CD4-positive, CD25-positive, alpha-beta regulatory T cell (primary cell): ENCODE results near the gene ZBTB7A. TPM values are rescaled to one million over a fixed set of nuclear protein-coding genes. Genes with fewer than 3 reads are reported as not detected.

Experiments
- ATAC-seq, 2 donors: fragments of 150-1000 bp; cut with Tn5 transposase; one replicate each; pipeline ENCODE4 v1.10.0; 2021; ENCODE audit warnings: low read depth in 2 of 2, moderate number of reproducible peaks in 2 of 2, moderate library complexity in 1 of 2
- DNase-seq, 3 donors: peaks; one replicate each; pipeline versions ENCODE4 v3.0.0 to v3.0.0-alpha.2; 2012 to 2022; ENCODE audit warnings: mixed read lengths in 1 of 3
- H3K27ac ChIP-seq: one replicate; pipeline ENCODE4 v1.7.0; 2013; ENCODE audit warnings: mild to moderate bottlenecking, low read length; ENCODE audit not compliant: insufficient read depth, poor library complexity, severe bottlenecking
- H3K27me3 ChIP-seq: one replicate; pipeline ENCODE4 v1.7.0; 2013; ENCODE audit warnings: low read length; ENCODE audit not compliant: control insufficient read depth, insufficient read depth
- H3K36me3 ChIP-seq: one replicate; pipeline ENCODE4 v1.7.0; 2013; ENCODE audit warnings: mild to moderate bottlenecking, low read length, moderate library complexity; ENCODE audit not compliant: control insufficient read depth, insufficient read depth
- H3K4me1 ChIP-seq: 2 replicates; pipeline ENCODE4 v1.7.0; 2013; ENCODE audit warnings: mild to moderate bottlenecking, low read length; ENCODE audit not compliant: insufficient read depth, control insufficient read depth, poor library complexity, severe bottlenecking
- H3K4me3 ChIP-seq: one replicate; pipeline ENCODE4 v1.7.0; 2013; ENCODE audit warnings: low read depth, mild to moderate bottlenecking, low read length, moderate library complexity
- H3K9me3 ChIP-seq, 2 experiments: 1 replicate in 1 of 2; 2 replicates in 1 of 2; pipeline ENCODE4 v1.7.0; 2013; ENCODE audit warnings: low read length in 2 of 2, mild to moderate bottlenecking in 1 of 2, moderate library complexity in 1 of 2; ENCODE audit not compliant: control insufficient read depth in 2 of 2
- H3K27ac Mint-ChIP-seq, 3 donors: one replicate each; pipeline ENCODE4 v1.8.0; 2020 to 2022; ENCODE audit warnings: mild to moderate bottlenecking in 3 of 3, mixed read lengths in 3 of 3, moderate library complexity in 2 of 3
- H3K27me3 Mint-ChIP-seq: one replicate; pipeline ENCODE4 v1.8.0; 2022; ENCODE audit warnings: mild to moderate bottlenecking, mixed read lengths
- H3K36me3 Mint-ChIP-seq: one replicate; pipeline ENCODE4 v1.8.0; 2020; ENCODE audit warnings: mixed read lengths
- H3K4me1 Mint-ChIP-seq, 4 donors: one replicate each; pipeline ENCODE4 v1.8.0; 2020 to 2022; ENCODE audit warnings: mixed read lengths in 4 of 4, mild to moderate bottlenecking in 1 of 4
- H3K4me3 Mint-ChIP-seq, 4 donors: one replicate each; pipeline ENCODE4 v1.8.0; 2020 to 2022; ENCODE audit warnings: mild to moderate bottlenecking in 4 of 4, mixed read lengths in 4 of 4, moderate library complexity in 3 of 4
- H3K9me3 Mint-ChIP-seq, 7 donors: one replicate each; pipeline ENCODE4 v1.8.0; 2020 to 2022; ENCODE audit warnings: mixed read lengths in 7 of 7, mild to moderate bottlenecking in 3 of 7, moderate library complexity in 2 of 7
- polyA plus RNA-seq, 4 donors: library from polyadenylated mRNA; unstranded; fragments of 300-500 nt; fragmentation: Illumina TruSeq; gene quantifications; one replicate each; pipeline ENCODE4 v1.2.3, GENCODE V29; 2021
- total RNA-seq: library from RNA; stranded (reverse); gene quantifications from one replicate; pipeline ENCODE4 v1.2.3, GENCODE V29; 2022

ZBTB7A gene
- total and polyA plus RNA-seq, 5 donors from 2014 or later, result 19.6 to 50.5 (median 26.8) TPM

- Histone ChIP-seq H3K4me3 (no peak overlapping the region), H3K27ac (no peak overlapping the region), H3K27me3 (no peaks in the 10 kb centered on the region), H3K36me3 (peaks cover 31% of the 10 kb centered on the region), H3K9me3 (peaks cover 2 to 3% of the 10 kb centered on the region in 2 experiments), H3K4me1 (peaks cover 7% of the 10 kb centered on the region)
- no peak for DNase-seq
- no peak for ATAC-seq
- Mint-ChIP-seq H3K27me3 (no peaks in the 10 kb centered on the region), H3K9me3 (peaks cover 0 to 2% (median 0%) of the 10 kb centered on the region in 7 donors), H3K36me3 (peaks cover 17% of the 10 kb centered on the region), H3K4me3 (peak overlapping the region in 1 of 4 donors; percentile 22), H3K27ac (peak overlapping the region in 1 of 3 donors; percentile 15), H3K4me1 (peaks cover 0 to 32% (median 2%) of the 10 kb centered on the region in 4 donors)
Measured at GRCh38 chr19:4016903-4017638, 49.6 kb downstream of the ZBTB7A start.

GRCh38 chr19:4016486-4016885 is 50.2 kb downstream of the ZBTB7A start:
- Histone ChIP-seq H3K27me3 (no peaks in the 10 kb centered on the region), H3K27ac (no peak overlapping the region), H3K4me1 (peaks cover 8% of the 10 kb centered on the region), H3K4me3 (no peak overlapping the region), H3K36me3 (peaks cover 28% of the 10 kb centered on the region), H3K9me3 (no peaks in the 10 kb centered on the region)
- DNase-seq (no peak), ATAC-seq (no peak)
- Mint-ChIP-seq H3K36me3 (peaks cover 14% of the 10 kb centered on the region), H3K27ac (no peak overlapping the region), H3K4me1 (peaks cover 0 to 32% (median 2%) of the 10 kb centered on the region in 4 donors), H3K9me3 (no peaks in the 10 kb centered on the region), H3K4me3 (peak overlapping the region in 1 of 4 donors; percentile 35), H3K27me3 (no peaks in the 10 kb centered on the region)

- H3K36me3 ChIP-seq, result peaks cover 29% of the 10 kb centered on the region
- no peak for DNase-seq
Measured at GRCh38 chr19:4015705-4016402, 50.8 kb downstream of the ZBTB7A start.

GRCh38 chr19:4014541-4015491 is 51.9 kb downstream of the ZBTB7A start:
- peaks cover 6% of the 10 kb centered on the region for H3K36me3 Mint-ChIP-seq
- H3K9me3 Mint-ChIP-seq, result no peaks in the 10 kb centered on the region
- Histone ChIP-seq H3K36me3 (peaks cover 34% of the 10 kb centered on the region), H3K27me3 (no peaks in the 10 kb centered on the region), H3K9me3 (no peaks in the 10 kb centered on the region), H3K4me3 (no peak overlapping the region), H3K4me1 (peaks cover 23% of the 10 kb centered on the region), H3K27ac (no peak overlapping the region)
- H3K4me3 Mint-ChIP-seq, result no peak overlapping the region
- no peaks in the 10 kb centered on the region for H3K27me3 Mint-ChIP-seq
- H3K4me1 Mint-ChIP-seq, result peaks cover 0 to 42% (median 3%) of the 10 kb centered on the region in 4 donors
- ATAC-seq (no peak), DNase-seq (peak; percentile 18 to 59 (median 28))
- no peak overlapping the region for H3K27ac Mint-ChIP-seq

More at GRCh38 chr19:4015705-4016402, 50.8 kb downstream of the ZBTB7A start:
- peaks cover 11% of the 10 kb centered on the region for H3K36me3 Mint-ChIP-seq
- H3K9me3 Mint-ChIP-seq, result no peaks in the 10 kb centered on the region
- H3K4me3 Mint-ChIP-seq, result peak overlapping the region in 1 of 4 donors; percentile 35
- Histone ChIP-seq H3K4me3 (no peak overlapping the region), H3K27me3 (no peaks in the 10 kb centered on the region), H3K4me1 (peaks cover 14% of the 10 kb centered on the region), H3K9me3 (no peaks in the 10 kb centered on the region), H3K27ac (no peak overlapping the region)
- H3K4me1 Mint-ChIP-seq, result peaks cover 0 to 38% (median 3%) of the 10 kb centered on the region in 4 donors
- no peak overlapping the region for H3K27ac Mint-ChIP-seq
- H3K27me3 Mint-ChIP-seq, result no peaks in the 10 kb centered on the region
- no peak for ATAC-seq

- Histone ChIP-seq H3K4me1 (peaks cover 31% of the 10 kb centered on the region), H3K4me3 (no peak overlapping the region), H3K27me3 (no peaks in the 10 kb centered on the region), H3K27ac (no peak overlapping the region), H3K36me3 (peaks cover 34% of the 10 kb centered on the region), H3K9me3 (no peaks in the 10 kb centered on the region)
- Mint-ChIP-seq H3K36me3 (peaks cover 6% of the 10 kb centered on the region), H3K4me3 (no peak overlapping the region), H3K9me3 (no peaks in the 10 kb centered on the region), H3K27me3 (no peaks in the 10 kb centered on the region), H3K4me1 (peaks cover 0 to 50% (median 5%) of the 10 kb centered on the region in 4 donors), H3K27ac (no peak overlapping the region)
- ATAC-seq (no peak), DNase-seq (no peak)
Measured at GRCh38 chr19:4013886-4014540, 52.7 kb downstream of the ZBTB7A start.

GRCh38 chr19:4012975-4013634 is 53.6 kb downstream of the ZBTB7A start:
- no peaks in the 10 kb centered on the region for H3K27me3 Mint-ChIP-seq
- H3K4me3 Mint-ChIP-seq, result peak overlapping the region in 1 of 4 donors; percentile 27
- H3K36me3 ChIP-seq, result peaks cover 34% of the 10 kb centered on the region
- H3K9me3 Mint-ChIP-seq, result no peaks in the 10 kb centered on the region
- H3K36me3 Mint-ChIP-seq, result peaks cover 6% of the 10 kb centered on the region
- ATAC-seq, result no peak
- no peak overlapping the region for H3K27ac ChIP-seq
- no peak overlapping the region for H3K4me3 ChIP-seq
- no peaks in the 10 kb centered on the region for H3K9me3 ChIP-seq
- peaks cover 40% of the 10 kb centered on the region for H3K4me1 ChIP-seq
- H3K27me3 ChIP-seq, result no peaks in the 10 kb centered on the region
- no peak for DNase-seq
- H3K4me1 Mint-ChIP-seq, result peaks cover 0 to 55% (median 8%) of the 10 kb centered on the region in 4 donors
- H3K27ac Mint-ChIP-seq, result no peak overlapping the region
